SK-N-MC (cell line): ENCODE measurements around the gene PSMD9.

Experiments
- DNase-seq: peaks from one replicate; pipeline ENCODE4 v3.0.0-alpha.2; 2011; ENCODE audit warnings: low read depth, low spot score
- H3K27ac ChIP-seq: fragments of 200-600 bp; sonication (generic); 2 replicates; pipeline ENCODE4 v1.5.1; 2016; ENCODE audit warnings: mixed run types
- H3K36me3 ChIP-seq: fragments of 200-600 bp; sonication (generic); 2 replicates; pipeline ENCODE4 v1.6.1; 2017; ENCODE audit warnings: antibody characterized with exemption, low read length, mixed read lengths; ENCODE audit not compliant: insufficient read depth
- H3K4me3 ChIP-seq: fragments of 200-600 bp; sonication (generic); 2 replicates; pipeline ENCODE4 v1.5.1; 2016
- H3K9ac ChIP-seq: fragments of 200-600 bp; sonication (generic); 2 replicates; pipeline ENCODE4 v1.8.0; 2017; ENCODE audit warnings: mixed run types, mixed read lengths; ENCODE audit not compliant: insufficient read length
- H3K9me3 ChIP-seq: fragments of 200-600 bp; sonication (generic); 2 replicates; pipeline ENCODE4 v1.6.1; 2017; ENCODE audit warnings: low read depth, mild to moderate bottlenecking, antibody characterized with exemption, low read length, moderate library complexity, mixed read lengths
- EZH2 ChIP-seq: fragments of 200-600 bp; sonication (generic); IDR thresholded peaks from one replicate; pipeline ENCODE4 v1.6.1; 2017; ENCODE audit warnings: antibody characterized with exemption
- FOXP2 ChIP-seq: optimal IDR thresholded peaks from 2 replicates; pipeline ENCODE3; 2011; ENCODE audit warnings: mild to moderate bottlenecking, moderate library complexity; ENCODE audit not compliant: insufficient read depth; ENCODE audit errors: extremely low read length, control extremely low read depth
- POLR2AphosphoS5 ChIP-seq: IDR thresholded peaks from 2 replicates; pipeline ENCODE4 v1.6.1; 2012; ENCODE audit warnings: mild to moderate bottlenecking, low read depth, low read length, borderline replicate concordance

The PSMD9 gene

DNA sequence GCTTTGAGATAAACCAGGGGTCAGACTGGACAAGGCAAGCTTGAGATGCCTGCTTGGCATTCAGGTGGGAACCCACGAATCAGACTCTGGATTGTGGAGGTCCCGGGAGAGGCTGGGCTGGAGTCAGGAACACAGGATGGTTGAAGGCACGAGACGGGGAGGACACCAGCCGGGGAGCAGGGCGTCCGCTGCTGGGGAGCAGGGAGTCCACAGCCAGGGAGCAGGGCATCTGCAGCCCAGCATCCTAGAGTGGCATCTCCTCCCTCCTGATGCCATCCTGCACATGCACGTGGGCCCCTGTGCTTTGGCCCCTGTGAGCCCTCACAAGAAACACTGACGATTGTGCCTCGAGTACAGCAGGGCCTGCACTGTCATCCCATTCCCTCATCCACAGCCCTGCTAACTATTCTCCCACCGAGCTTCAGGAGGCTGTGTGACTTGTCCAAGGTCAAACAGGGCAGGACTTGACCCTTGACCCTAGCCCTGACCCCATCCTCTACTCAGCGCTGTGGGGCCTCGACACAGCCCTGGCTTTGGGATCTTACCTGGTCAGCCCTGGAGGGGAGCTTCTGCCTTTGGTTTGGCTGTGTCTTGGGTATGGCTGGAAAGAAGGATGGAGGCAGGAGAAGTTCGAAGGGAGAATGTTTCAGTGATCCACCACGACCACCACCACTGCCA lies 74.9 kb downstream of the PSMD9 start:
- no peak for TF ChIP-seq EZH2
- no peak for TF ChIP-seq FOXP2
- no peak for TF ChIP-seq POLR2AphosphoS5
- no peaks in the 10 kb centered on the region for H3K36me3 ChIP-seq
- H3K27ac ChIP-seq, result no peak overlapping the region
- DNase-seq, result no peak
- H3K9ac ChIP-seq, result no peak overlapping the region
- H3K9me3 ChIP-seq, result no peaks in the 10 kb centered on the region
- H3K4me3 ChIP-seq, result no peak overlapping the region

DNA sequence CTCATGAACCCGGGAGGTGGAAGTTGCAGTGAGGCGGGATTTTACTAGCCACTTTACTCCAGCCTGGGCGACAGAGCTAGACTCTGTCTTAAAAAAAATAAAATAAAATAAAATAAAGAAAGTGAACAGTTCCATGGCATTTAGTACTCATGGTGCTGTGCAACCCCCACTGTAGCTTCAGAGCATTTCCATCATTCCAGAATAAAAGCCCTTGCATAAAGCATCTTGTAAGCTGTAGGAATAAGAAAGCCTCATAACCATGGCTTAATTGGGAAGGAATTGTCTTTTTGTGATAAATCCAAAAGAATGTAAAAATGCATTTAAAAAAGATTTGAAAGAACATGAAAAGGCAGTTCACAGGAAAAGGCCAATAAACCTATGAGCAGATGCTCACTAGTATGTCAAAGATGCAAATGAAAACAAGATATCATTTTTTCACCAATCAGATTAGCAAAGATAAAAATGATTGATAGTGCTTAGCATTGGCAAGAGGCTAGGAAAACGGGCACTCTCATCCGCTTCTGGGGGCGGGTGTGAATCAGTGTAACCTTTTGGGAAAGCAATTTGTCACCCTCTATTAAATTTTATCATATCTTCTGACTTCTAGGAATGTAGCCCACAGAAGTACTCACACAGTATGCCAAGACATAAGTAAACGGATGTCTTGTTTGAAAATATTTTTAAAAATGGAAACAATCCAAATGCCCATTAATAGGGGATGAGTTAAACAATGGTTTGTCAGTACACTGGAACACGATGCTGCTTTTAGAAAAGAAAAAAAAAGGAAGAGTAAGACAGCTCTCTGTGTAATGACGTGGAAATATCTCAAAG lies 76.4 kb downstream of the PSMD9 start:
- Histone ChIP-seq H3K27ac (no peak overlapping the region), H3K4me3 (no peak overlapping the region), H3K9me3 (no peaks in the 10 kb centered on the region), H3K36me3 (no peaks in the 10 kb centered on the region), H3K9ac (no peak overlapping the region)
- TF ChIP-seq EZH2 (no peak), FOXP2 (no peak), POLR2AphosphoS5 (no peak)
- no peak for DNase-seq

DNA sequence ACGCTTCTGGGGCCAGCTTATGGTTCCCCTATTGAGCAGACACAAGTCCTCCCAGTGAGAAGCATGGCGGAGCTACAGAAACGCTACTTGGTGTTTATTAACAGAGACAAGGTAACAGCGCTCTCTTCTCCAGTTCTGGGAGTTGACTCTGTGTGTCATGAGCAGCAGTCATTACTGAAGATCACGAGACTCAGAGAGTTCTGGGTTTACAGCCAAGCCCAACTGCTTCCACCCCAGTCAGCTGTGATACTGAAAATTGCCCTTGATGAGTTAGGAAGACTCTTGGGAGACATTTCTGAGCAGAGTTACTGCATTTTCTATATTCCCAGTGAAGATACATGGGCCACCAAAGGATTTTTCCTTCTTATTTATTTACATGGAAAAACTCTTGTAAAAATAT lies 78.4 kb downstream of the PSMD9 start:
- H3K27ac ChIP-seq, result no peak overlapping the region
- TF ChIP-seq EZH2, result no peak
- no peak overlapping the region for H3K9ac ChIP-seq
- H3K4me3 ChIP-seq, result no peak overlapping the region
- H3K9me3 ChIP-seq, result no peaks in the 10 kb centered on the region
- no peaks in the 10 kb centered on the region for H3K36me3 ChIP-seq
- DNase-seq, result no peak
